Esophagus muscularis mucosa (tissue), 4 donors: Measurements from ENCODE around the gene CUL4A. TPM values are rescaled to one million over a fixed set of nuclear protein-coding genes. Genes with fewer than 3 reads are reported as not detected.

Source experiments
- DNase-seq: peaks from one replicate; pipeline ENCODE4 v3.0.0-alpha.2; 2017; ENCODE audit errors: extremely low spot score
- H3K27ac ChIP-seq, 4 donors: fragments of 200-600 bp; sonication (generic); replicated peaks in 1 of 4; 1 replicate in 3 of 4; 2 replicates in 1 of 4; pipeline ENCODE4 v1.5.1; 2016 to 2019; ENCODE audit warnings: mild to moderate bottlenecking in 1 of 4
- H3K27me3 ChIP-seq, 4 donors: fragments of 200-600 bp; sonication (generic); one replicate each; pipeline versions ENCODE4 v1.5.1 to v1.6.0; 2016 to 2019
- H3K36me3 ChIP-seq, 4 donors: fragments of 200-600 bp; sonication (generic); one replicate each; pipeline ENCODE4 v1.5.1; 2016 to 2019
- H3K4me1 ChIP-seq, 4 donors: fragments of 200-600 bp; sonication (generic); one replicate each; pipeline ENCODE4 v1.5.1; 2016 to 2019
- H3K4me3 ChIP-seq, 4 donors: fragments of 200-600 bp; sonication (generic); 1 replicate in 2 of 4; 2 replicates in 2 of 4; pipeline ENCODE4 v1.5.1; 2016 to 2019; ENCODE audit warnings: mild to moderate bottlenecking in 4 of 4, moderate library complexity in 1 of 4
- H3K9me3 ChIP-seq, 4 donors: fragments of 200-600 bp; sonication (generic); 1 replicate in 3 of 4; 2 replicates in 1 of 4; pipeline ENCODE4 v1.5.1; 2016 to 2019
- EP300 ChIP-seq: sonication (generic); formaldehyde crosslinking; IDR thresholded peaks from one replicate; pipeline ENCODE4 v1.6.1; 2017; ENCODE audit warnings: antibody characterized with exemption
- POLR2A ChIP-seq: fragments of 450-650 bp; IDR thresholded peaks from one replicate; pipeline ENCODE4 v1.6.1; 2017; ENCODE audit warnings: antibody characterized with exemption, moderate library complexity, mild to moderate bottlenecking, low read depth
- POLR2AphosphoS5 ChIP-seq, 2 donors: sonication (generic); formaldehyde crosslinking; IDR thresholded peaks; one replicate each; pipeline ENCODE4 v1.6.1; 2017; ENCODE audit warnings: antibody characterized with exemption in 2 of 2
- WGBS: methylation state at CpG from one replicate; pipeline ENCODE4 v1.1.5; 2018; 5-methylcytosine and 5-hydroxymethylcytosine counted together
- intact Hi-C: fragments of 100-400 bp; cut with DNase I; formaldehyde crosslinking; loops from one replicate; pipeline ENCODE4 v1.15.1; 2023
- total RNA-seq, 4 donors: library from RNA; depleted of rRNA; stranded (reverse); fragments of >200 nt; gene quantifications; one replicate each; pipeline versions ENCODE4 v1.1.0 to v1.2.1, GENCODE V29; 2016
- TF ChIP-seq, protein P1 (sequence below), 3 experiments: fragments of 200-600 bp in 2 of 3; fragments of 450-650 bp in 1 of 3; sonication (generic) in 2 of 3; IDR thresholded peaks; one replicate each; pipeline ENCODE4 v1.5.1; 2017 to 2019; ENCODE audit warnings: antibody characterized with exemption in 3 of 3, mild to moderate bottlenecking in 2 of 3, moderate library complexity in 1 of 3

The CUL4A gene
- total RNA-seq, 4 donors from 2014 or later = 93.4 to 154 (median 122) TPM

DNA sequence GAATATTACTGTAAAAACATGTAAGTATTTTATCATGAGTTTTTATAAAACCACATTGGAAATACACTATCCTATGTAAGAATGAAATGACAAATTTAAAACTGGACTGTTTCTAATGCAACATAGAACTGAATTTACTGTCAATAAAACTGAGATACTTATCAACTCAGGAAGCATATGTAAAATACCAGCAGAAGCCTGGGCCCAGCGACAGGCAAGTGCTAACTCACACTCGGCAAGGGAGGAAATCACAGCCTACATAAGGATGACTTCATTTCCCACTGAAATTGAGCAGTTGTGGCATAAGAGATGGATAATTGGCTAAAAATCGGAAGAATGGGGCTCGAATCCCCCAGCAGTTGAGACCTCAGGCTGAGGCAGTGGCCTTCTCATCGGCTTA is 38.9 kb upstream of the CUL4A start:
- TF ChIP-seq EP300 = no peak
- no peak for TF ChIP-seq POLR2AphosphoS5 (IDR thresholded peaks at IDR 0.05)
- TF ChIP-seq, protein P1, sequence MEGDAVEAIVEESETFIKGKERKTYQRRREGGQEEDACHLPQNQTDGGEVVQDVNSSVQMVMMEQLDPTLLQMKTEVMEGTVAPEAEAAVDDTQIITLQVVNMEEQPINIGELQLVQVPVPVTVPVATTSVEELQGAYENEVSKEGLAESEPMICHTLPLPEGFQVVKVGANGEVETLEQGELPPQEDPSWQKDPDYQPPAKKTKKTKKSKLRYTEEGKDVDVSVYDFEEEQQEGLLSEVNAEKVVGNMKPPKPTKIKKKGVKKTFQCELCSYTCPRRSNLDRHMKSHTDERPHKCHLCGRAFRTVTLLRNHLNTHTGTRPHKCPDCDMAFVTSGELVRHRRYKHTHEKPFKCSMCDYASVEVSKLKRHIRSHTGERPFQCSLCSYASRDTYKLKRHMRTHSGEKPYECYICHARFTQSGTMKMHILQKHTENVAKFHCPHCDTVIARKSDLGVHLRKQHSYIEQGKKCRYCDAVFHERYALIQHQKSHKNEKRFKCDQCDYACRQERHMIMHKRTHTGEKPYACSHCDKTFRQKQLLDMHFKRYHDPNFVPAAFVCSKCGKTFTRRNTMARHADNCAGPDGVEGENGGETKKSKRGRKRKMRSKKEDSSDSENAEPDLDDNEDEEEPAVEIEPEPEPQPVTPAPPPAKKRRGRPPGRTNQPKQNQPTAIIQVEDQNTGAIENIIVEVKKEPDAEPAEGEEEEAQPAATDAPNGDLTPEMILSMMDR (IDR thresholded peaks at IDR 0.05) = no peak
- no peak overlapping the region for H3K27ac ChIP-seq
- no peaks in the 10 kb centered on the region for H3K27me3 ChIP-seq
- H3K4me3 ChIP-seq = no peak overlapping the region
- H3K9me3 ChIP-seq = no peaks in the 10 kb centered on the region
- peaks cover 0 to 3% (median 0%) of the 10 kb centered on the region in 4 donors for H3K4me1 ChIP-seq
- 73% methylated on average over 5 of the region's 5 CpGs for WGBS
- intact Hi-C loops = no loop called here
- no peak for DNase-seq
- H3K36me3 ChIP-seq = peaks cover 5 to 60% (median 28%) of the 10 kb centered on the region in 4 donors

DNA sequence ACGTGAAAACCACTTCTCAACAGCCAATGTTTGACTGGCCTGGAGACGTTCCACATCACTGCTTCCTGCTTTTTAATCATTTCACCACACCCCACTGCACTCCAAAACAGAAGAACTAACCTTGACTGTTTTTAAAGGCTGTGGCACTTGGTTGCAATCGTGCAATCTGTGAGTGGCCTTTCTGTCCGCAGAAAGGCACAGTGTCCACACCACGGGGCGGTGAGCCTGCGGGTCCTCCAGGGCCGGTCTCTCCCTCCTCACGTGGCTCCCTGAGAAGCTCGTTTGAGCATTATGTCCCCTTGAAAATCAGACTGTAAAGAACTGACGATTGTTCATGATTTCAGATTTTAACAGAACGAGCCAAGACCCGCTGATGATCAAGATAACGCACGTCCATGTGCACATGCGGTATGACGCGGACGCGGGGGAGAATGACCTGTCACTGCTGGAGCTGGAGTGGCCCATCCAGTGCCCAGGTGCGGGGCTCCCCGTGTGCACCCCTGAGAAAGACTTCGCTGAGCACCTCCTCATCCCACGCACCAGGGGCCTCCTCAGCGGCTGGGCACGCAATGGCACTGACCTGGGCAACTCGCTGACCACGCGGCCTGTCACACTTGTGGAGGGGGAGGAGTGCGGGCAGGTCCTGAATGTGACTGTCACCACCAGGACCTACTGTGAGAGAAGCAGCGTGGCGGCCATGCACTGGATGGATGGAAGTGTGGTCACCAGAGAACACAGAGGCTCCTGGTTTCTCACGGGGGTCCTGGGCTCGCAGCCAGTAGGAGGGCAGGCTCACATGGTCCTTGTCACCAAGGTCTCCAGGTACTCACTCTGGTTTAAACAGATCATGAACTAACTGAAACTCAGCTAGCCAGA is 37.9 kb upstream of the CUL4A start:
- intact Hi-C loops = no loop called here
- Histone ChIP-seq H3K4me3 (no peak overlapping the region), H3K27ac (no peak overlapping the region), H3K9me3 (no peaks in the 10 kb centered on the region), H3K4me1 (peaks cover 0 to 3% (median 0%) of the 10 kb centered on the region in 4 donors), H3K27me3 (no peaks in the 10 kb centered on the region), H3K36me3 (peaks cover 12 to 70% (median 38%) of the 10 kb centered on the region in 4 donors)
- TF ChIP-seq, protein P1 (IDR thresholded peaks at IDR 0.05) = no peak
- no peak for TF ChIP-seq POLR2AphosphoS5 (IDR thresholded peaks at IDR 0.05)
- TF ChIP-seq POLR2A = no peak
- TF ChIP-seq EP300 = no peak
- no peak for DNase-seq
- 92% methylated on average over 26 of the region's 34 CpGs for WGBS

DNA sequence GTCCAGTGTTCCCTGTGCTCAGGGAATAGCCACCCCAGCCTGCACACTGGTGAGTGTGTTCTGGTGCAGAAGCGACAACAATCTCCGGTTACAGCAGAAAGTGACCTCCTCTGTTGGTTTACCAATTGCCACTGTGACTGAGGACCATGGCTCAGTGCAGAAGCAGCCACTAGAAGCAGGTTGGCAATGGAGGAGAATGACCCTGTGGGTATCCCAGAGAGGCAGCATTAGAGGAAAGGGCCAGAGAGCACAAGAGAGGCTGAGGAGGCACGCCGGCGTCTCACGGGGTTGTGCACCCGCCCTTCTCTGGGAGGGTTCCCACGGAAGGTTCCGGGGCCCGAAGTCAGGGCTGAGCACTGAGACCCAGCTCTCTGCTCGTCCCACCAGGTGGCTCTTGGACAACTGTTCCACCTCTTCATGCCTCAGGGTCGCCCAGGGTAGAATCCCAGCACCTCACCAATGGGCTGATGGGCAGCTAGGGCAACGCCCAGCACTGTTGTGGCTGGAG is 36.9 kb upstream of the CUL4A start:
- intact Hi-C loops = no loop called here
- Histone ChIP-seq H3K27ac (no peak overlapping the region), H3K4me1 (peaks cover 0 to 3% (median 0%) of the 10 kb centered on the region in 4 donors), H3K4me3 (no peak overlapping the region), H3K9me3 (no peaks in the 10 kb centered on the region), H3K27me3 (no peaks in the 10 kb centered on the region), H3K36me3 (peaks cover 22 to 79% (median 47%) of the 10 kb centered on the region in 4 donors)
- no peak for DNase-seq
- TF ChIP-seq POLR2A (no peak), POLR2AphosphoS5 (IDR thresholded peaks at IDR 0.05) (no peak), EP300 (no peak)
- TF ChIP-seq, protein P1 (IDR thresholded peaks at IDR 0.05) = no peak
- 100% methylated on average over 2 of the region's 13 CpGs for WGBS

DNA sequence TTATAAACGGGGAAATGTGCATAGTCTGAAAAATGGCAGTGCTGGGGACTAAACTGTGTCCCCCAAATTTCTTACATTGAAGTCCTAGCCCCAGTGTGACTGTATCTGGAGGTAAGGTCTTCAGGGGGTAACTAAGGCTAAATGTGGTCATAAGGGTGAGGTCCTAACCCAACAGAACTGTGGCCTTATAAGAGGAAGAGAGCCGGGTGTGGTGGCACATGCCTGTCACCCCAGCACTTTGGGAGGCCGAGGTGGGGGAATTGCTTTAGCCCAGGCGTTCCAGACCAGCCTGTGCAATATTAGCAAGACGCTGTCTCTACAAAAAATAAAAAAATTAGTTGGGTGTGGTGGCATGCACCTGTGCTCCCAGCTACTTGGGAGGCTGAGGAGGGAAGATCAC is 33.1 kb upstream of the CUL4A start:
- 92% methylated on average over 5 of the region's 5 CpGs for WGBS
- TF ChIP-seq EP300 = no peak
- DNase-seq = no peak
- intact Hi-C loops = no loop called here
- Histone ChIP-seq H3K4me1 (peaks cover 0 to 17% (median 12%) of the 10 kb centered on the region in 4 donors), H3K27me3 (no peaks in the 10 kb centered on the region), H3K4me3 (no peak overlapping the region), H3K9me3 (no peaks in the 10 kb centered on the region), H3K36me3 (peaks cover 54 to 96% (median 78%) of the 10 kb centered on the region in 4 donors), H3K27ac (no peak overlapping the region)

DNA sequence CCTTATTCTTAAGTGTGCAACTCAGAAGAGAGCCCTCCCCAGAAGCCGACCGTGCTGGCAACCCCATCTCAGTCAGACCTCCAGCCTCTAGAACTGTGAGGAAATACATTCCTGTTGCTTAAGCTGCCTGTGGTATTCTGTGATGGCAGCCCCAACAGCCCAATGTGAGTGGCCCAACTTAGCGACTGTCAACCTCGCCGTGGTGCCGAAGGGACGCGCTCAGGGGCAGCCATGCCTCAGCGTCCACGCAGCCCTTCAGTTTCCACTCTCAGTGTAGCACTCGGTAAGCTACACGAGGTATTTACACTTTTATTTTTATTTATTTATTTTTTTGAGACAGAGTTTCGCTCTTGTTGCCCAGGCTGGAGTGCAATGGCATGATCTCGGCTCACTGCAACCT is 32.6 kb upstream of the CUL4A start:
- no peak overlapping the region for H3K27ac ChIP-seq
- no peaks in the 10 kb centered on the region for H3K9me3 ChIP-seq
- intact Hi-C loops = no loop called here
- no peaks in the 10 kb centered on the region for H3K27me3 ChIP-seq
- no peak overlapping the region for H3K4me3 ChIP-seq
- H3K36me3 ChIP-seq = peaks cover 56 to 93% (median 76%) of the 10 kb centered on the region in 4 donors
- peaks cover 0 to 17% (median 12%) of the 10 kb centered on the region in 4 donors for H3K4me1 ChIP-seq
- no peak for DNase-seq
- TF ChIP-seq, protein P1 (IDR thresholded peaks at IDR 0.05) = no peak
- TF ChIP-seq POLR2AphosphoS5 (IDR thresholded peaks at IDR 0.05) (no peak), EP300 (no peak), POLR2A (no peak)
- WGBS = 99% methylated on average over 12 of the region's 14 CpGs
